GM21423 (cell line): Measurements from ENCODE around the gene MYEOV.

ENCODE experiments used
- ATAC-seq: cut with Tn5 transposase; IDR thresholded peaks from one replicate; pipeline ENCODE4 v1.9.1; 2021; ENCODE audit warnings: mild to moderate bottlenecking, moderate library complexity; ENCODE audit not compliant: unreplicated experiment

Gene MYEOV

GRCh38 chr11:69286374-69287371, 7.3 kb upstream of the MYEOV start:
- ATAC-seq, result no peak

- ATAC-seq, result no peak
These were observed 5.7 kb upstream of the MYEOV start for GRCh38 chr11:69287968-69288882.

GRCh38 chr11:69288883-69289242, 5.1 kb upstream of the MYEOV start:
- no peak for ATAC-seq

- no peak for ATAC-seq
These were observed 3.1 kb upstream of the MYEOV start for GRCh38 chr11:69290806-69291205.

GRCh38 chr11:69291459-69292110, 2.4 kb upstream of the MYEOV start:
- ATAC-seq, result no peak

GRCh38 chr11:69292221-69292648, 1.7 kb upstream of the MYEOV start:
- no peak for ATAC-seq

- no peak for ATAC-seq
These were observed 868 bp upstream of the MYEOV start for GRCh38 chr11:69293087-69293486.

- ATAC-seq, result no peak
These were observed 670 bp downstream of the MYEOV start for GRCh38 chr11:69294571-69295078.

- no peak for ATAC-seq
These were observed 1.4 kb downstream of the MYEOV start for GRCh38 chr11:69295079-69295994.

- ATAC-seq, result no peak
These were observed 2.3 kb downstream of the MYEOV start for GRCh38 chr11:69295995-69296889.

GRCh38 chr11:69296890-69297786, 3.2 kb downstream of the MYEOV start:
- ATAC-seq, result peak; percentile 51

GRCh38 chr11:69297787-69298266, 3.9 kb downstream of the MYEOV start:
- peak; percentile 24 for ATAC-seq

GRCh38 chr11:69298267-69299022, 4.5 kb downstream of the MYEOV start:
- ATAC-seq, result peak; percentile 42

GRCh38 chr11:69299023-69299461, 5.1 kb downstream of the MYEOV start:
- no peak for ATAC-seq

- no peak for ATAC-seq
These were observed 5.6 kb downstream of the MYEOV start for GRCh38 chr11:69299572-69299971.

GRCh38 chr11:69300120-69301060, 6.4 kb downstream of the MYEOV start:
- no peak for ATAC-seq
